ACC112 (cell line): ENCODE results near the gene PLCD4.

Experiments used
- H2AFZ ChIP-seq: fragments of 200-600 bp; sonication (generic); one replicate; pipeline ENCODE4 v1.6.0; 2017; ENCODE audit warnings: antibody characterized with exemption, low read length; ENCODE audit not compliant: unreplicated experiment
- H3K27ac ChIP-seq: fragments of 200-600 bp; sonication (generic); 2 replicates; pipeline ENCODE4 v1.5.1; 2014; ENCODE audit warnings: low read depth, mild to moderate bottlenecking, antibody characterized with exemption, low read length, moderate library complexity
- H3K27me3 ChIP-seq: fragments of 200-600 bp; sonication (generic); 2 replicates; pipeline ENCODE4 v1.6.1; 2014; ENCODE audit warnings: mild to moderate bottlenecking, antibody characterized with exemption, low read length, moderate library complexity, mixed read lengths; ENCODE audit not compliant: insufficient read depth
- H3K36me3 ChIP-seq: fragments of 200-600 bp; sonication (generic); 2 replicates; pipeline ENCODE4 v1.6.1; 2016; ENCODE audit warnings: mild to moderate bottlenecking, antibody characterized with exemption, low read length, moderate library complexity, mixed read lengths; ENCODE audit not compliant: insufficient read depth
- H3K4me1 ChIP-seq: fragments of 200-600 bp; sonication (generic); one replicate; pipeline ENCODE4 v1.6.1; 2016; ENCODE audit warnings: low read length, mixed read lengths; ENCODE audit not compliant: insufficient read depth, unreplicated experiment, control insufficient read depth
- H3K4me3 ChIP-seq: fragments of 200-600 bp; sonication (generic); 2 replicates; pipeline ENCODE4 v1.5.1; 2014; ENCODE audit warnings: mild to moderate bottlenecking, low read depth, low read length
- H3K79me2 ChIP-seq: fragments of 200-600 bp; sonication (generic); one replicate; pipeline ENCODE4 v1.6.0; 2016; ENCODE audit warnings: low read length; ENCODE audit not compliant: control insufficient read depth, unreplicated experiment, insufficient read depth

The PLCD4 gene

GRCh38 chr2:218645126-218645525 lies 37.4 kb downstream of the PLCD4 start:
- Histone ChIP-seq H3K27ac (peak overlapping the region; percentile 83), H3K36me3 (peaks cover 21% of the 10 kb centered on the region), H3K4me1 (peaks cover 7% of the 10 kb centered on the region), H2AFZ (no peak overlapping the region), H3K27me3 (no peaks in the 10 kb centered on the region), H3K79me2 (peaks cover 3% of the 10 kb centered on the region), H3K4me3 (no peak overlapping the region)

GRCh38 chr2:218648088-218648786 lies 40.5 kb downstream of the PLCD4 start:
- Histone ChIP-seq H3K27me3 (no peaks in the 10 kb centered on the region), H3K4me3 (no peak overlapping the region), H3K27ac (no peak overlapping the region), H3K4me1 (peaks cover 7% of the 10 kb centered on the region), H3K36me3 (peaks cover 16% of the 10 kb centered on the region), H3K79me2 (peaks cover 3% of the 10 kb centered on the region), H2AFZ (no peak overlapping the region)

DNA sequence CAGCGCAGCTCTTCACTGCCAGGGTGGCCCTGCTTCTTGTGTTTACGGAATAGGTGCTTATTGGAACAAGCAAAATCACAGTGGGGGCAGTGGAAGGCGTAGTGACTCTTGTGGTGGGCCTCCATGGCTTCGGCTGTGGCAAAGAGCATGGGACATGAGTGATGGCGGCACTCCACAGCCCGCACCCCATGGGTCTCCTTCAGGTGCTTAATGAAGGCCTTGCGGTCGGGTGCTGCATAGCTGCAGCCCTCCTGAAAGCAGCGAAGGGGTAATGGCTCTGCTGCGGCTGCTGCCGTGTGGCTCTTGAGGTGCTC lies 41.0 kb downstream of the PLCD4 start:
- Histone ChIP-seq H3K4me3 (no peak overlapping the region), H2AFZ (no peak overlapping the region), H3K27ac (no peak overlapping the region), H3K4me1 (peaks cover 7% of the 10 kb centered on the region), H3K36me3 (peaks cover 16% of the 10 kb centered on the region), H3K27me3 (no peaks in the 10 kb centered on the region), H3K79me2 (peaks cover 3% of the 10 kb centered on the region)

GRCh38 chr2:218655751-218656150 lies 48.1 kb downstream of the PLCD4 start:
- Histone ChIP-seq H3K27me3 (no peaks in the 10 kb centered on the region), H3K4me1 (peaks cover 3% of the 10 kb centered on the region), H3K4me3 (no peak overlapping the region), H3K27ac (no peak overlapping the region), H3K79me2 (peaks cover 21% of the 10 kb centered on the region), H3K36me3 (no peaks in the 10 kb centered on the region), H2AFZ (no peak overlapping the region)

DNA sequence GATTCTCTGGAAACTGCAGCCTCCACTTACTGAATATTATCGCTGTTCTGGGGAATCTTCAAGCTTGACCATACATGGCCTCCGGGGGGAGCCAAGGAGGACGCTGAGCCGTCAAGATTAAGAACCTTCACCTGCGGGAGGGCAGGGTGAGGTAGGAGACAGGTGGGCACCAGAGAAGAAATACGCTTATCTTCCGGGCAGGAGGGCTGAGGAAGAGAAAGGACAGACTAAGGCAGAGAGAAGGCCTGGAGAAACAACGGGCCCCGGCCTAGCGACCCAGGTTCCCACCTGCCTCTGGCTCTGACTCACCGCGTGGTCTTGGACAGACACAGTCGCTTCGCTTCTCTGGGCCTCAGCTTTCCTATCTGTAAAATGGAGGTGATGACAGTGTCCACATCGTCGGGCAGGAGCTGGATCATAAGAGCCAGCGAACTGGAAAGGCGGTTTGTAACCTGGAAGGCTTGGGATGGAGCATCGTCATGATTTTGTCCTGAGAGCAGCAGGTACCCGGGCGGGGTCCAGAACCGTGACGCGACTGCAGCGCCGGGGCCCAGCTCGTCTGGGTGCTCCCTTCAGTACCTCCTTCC lies 51.1 kb downstream of the PLCD4 start:
- H3K27me3 ChIP-seq: no peaks in the 10 kb centered on the region
- peak overlapping the region; percentile 49 for H2AFZ ChIP-seq
- H3K36me3 ChIP-seq: peaks cover 4% of the 10 kb centered on the region; the same call in 1 of the 2 replicates
- peak overlapping the region; percentile 88 for H3K4me3 ChIP-seq
- H3K4me1 ChIP-seq: peaks cover 3% of the 10 kb centered on the region
- H3K79me2 ChIP-seq: peaks cover 21% of the 10 kb centered on the region
- H3K27ac ChIP-seq: no peak overlapping the region

- peaks cover 21% of the 10 kb centered on the region for H3K79me2 ChIP-seq
- H3K27ac ChIP-seq: 0 out of 2 replicates have a peak within 1 kb of the TSS, but pooled peaks have one; percentile 1
- peaks cover 3% of the 10 kb centered on the region for H3K4me1 ChIP-seq
- no peaks in the 10 kb centered on the region for H3K27me3 ChIP-seq
- H3K36me3 ChIP-seq: peaks cover 4% of the 10 kb centered on the region; the same call in 1 of the 2 replicates
- peak within 1 kb of the TSS; percentile 88 for H3K4me3 ChIP-seq
- H2AFZ ChIP-seq: peak within 1 kb of the TSS; percentile 82
These were observed 51.7 kb downstream of the PLCD4 start, which contains the start of the genes BCS1L and ZNF142 for GRCh38 chr2:218659258-218659987. Gene BCS1L, plus strand, starts transcription at chr2:218659683. Its CDS starts 1,305 bp downstream, at chr2:218660988. Gene ZNF142, minus strand, starts transcription at chr2:218659623. Its CDS starts 3,194 bp downstream, at chr2:218656429.

- Histone ChIP-seq H2AFZ (peak overlapping the region; percentile 82), H3K4me1 (peaks cover 3% of the 10 kb centered on the region), H3K4me3 (peak overlapping the region; percentile 88), H3K27me3 (no peaks in the 10 kb centered on the region), H3K36me3 (peaks cover 4% of the 10 kb centered on the region; the same call in 1 of the 2 replicates), H3K27ac (no peak overlapping the region), H3K79me2 (peaks cover 21% of the 10 kb centered on the region)
These were observed 52.3 kb downstream of the PLCD4 start for GRCh38 chr2:218659988-218660358.

- Histone ChIP-seq H3K36me3 (peaks cover 11% of the 10 kb centered on the region; the same call in 1 of the 2 replicates), H3K27me3 (no peaks in the 10 kb centered on the region), H2AFZ (no peak overlapping the region), H3K79me2 (peaks cover 24% of the 10 kb centered on the region), H3K4me3 (no peak overlapping the region), H3K4me1 (peaks cover 3% of the 10 kb centered on the region), H3K27ac (no peak overlapping the region)
These were observed 54.7 kb downstream of the PLCD4 start for GRCh38 chr2:218662377-218662776.

- peaks cover 2% of the 10 kb centered on the region for H3K4me1 ChIP-seq
- no peak overlapping the region for H3K27ac ChIP-seq
- H3K4me3 ChIP-seq: no peak overlapping the region
- no peak overlapping the region for H2AFZ ChIP-seq
- H3K79me2 ChIP-seq: peaks cover 22% of the 10 kb centered on the region
- no peaks in the 10 kb centered on the region for H3K27me3 ChIP-seq
- peaks cover 15% of the 10 kb centered on the region; the same call in 1 of the 2 replicates for H3K36me3 ChIP-seq
These were observed 55.1 kb downstream of the PLCD4 start for GRCh38 chr2:218662827-218663226.

DNA sequence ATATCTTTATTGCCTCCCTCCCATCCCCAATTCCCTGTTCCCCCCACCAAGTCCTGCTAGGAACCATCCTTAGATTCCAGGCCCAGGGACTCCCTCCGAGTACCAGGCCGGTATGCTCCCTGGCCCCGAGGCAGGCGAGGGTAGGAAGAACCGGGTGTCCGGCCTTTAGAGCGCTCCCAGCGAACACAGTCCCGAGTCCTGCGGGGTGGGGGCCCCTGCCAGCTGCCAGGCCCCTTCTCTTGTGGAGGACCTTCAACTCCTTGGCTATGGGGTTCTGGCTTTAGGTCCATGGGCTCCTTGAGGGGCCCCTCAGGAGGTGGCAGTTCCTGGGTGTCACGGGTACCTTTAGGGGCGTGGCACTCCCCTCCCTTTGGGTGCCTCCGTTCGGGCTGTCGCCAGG lies 56.2 kb downstream of the PLCD4 start:
- Histone ChIP-seq H3K79me2 (peaks cover 14% of the 10 kb centered on the region), H3K27ac (no peak overlapping the region), H3K36me3 (peaks cover 22% of the 10 kb centered on the region; the same call in 1 of the 2 replicates), H3K4me1 (peaks cover under 1% of the 10 kb centered on the region), H3K27me3 (no peaks in the 10 kb centered on the region), H3K4me3 (no peak overlapping the region), H2AFZ (no peak overlapping the region)
